GM12872 (cell line): ENCODE measurements around the gene CD63.

Source experiments
- TF ChIP-seq, protein P1 (sequence below): IDR thresholded peaks from 3 replicates; pipeline ENCODE4 v1.5.1; 2011; ENCODE audit warnings: low read depth, mild to moderate bottlenecking, low read length, moderate library complexity; ENCODE audit not compliant: insufficient read depth

Gene CD63

DNA sequence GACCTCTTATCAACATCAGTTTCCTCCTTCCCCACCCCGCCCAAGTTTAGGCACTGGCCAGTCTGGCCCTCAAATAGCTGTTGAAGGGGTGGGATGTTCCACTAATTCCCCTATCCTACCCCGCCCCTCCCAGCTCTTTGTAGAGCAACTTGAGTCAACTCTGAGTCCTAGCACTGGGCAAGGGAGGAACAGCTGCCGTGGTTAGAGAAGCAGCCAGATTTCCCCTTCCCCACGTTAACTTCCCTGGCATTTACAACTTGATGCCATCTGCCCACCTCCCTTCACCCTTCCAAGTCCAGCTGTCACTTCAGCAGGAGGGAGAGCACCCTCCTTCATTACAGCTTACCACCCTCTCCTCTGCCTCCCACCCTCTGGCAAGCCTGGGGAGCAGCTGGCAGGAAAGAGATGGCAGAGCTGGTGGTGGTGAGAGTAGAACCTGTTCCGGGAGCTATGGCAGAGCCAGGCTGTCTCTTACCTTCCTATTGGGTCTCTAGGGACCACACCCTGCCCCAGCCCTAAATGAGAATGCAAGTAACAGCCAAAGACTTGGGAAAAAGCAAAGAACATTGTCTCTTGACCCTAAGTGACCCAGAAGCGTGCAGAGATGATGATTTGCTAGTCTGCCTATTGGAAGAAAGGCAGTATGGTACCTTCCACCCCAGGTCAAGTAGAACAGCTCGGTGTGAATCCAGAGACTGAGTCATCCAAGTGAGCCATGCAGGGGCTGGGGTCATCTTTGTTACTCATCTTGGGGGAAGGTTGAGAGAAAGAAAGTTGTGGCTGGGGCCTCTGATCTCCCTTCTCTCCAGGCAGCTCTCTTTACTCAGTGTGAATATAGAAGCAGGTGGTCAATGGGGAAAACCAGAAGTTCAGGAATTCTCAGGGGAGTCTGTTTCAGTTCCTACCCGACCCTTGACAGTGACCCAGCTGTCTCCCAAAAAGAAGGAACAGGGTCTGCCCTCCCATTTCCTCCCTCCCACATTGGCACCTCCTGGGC, 11.5 kb downstream of the CD63 start:
- TF ChIP-seq, protein P1, sequence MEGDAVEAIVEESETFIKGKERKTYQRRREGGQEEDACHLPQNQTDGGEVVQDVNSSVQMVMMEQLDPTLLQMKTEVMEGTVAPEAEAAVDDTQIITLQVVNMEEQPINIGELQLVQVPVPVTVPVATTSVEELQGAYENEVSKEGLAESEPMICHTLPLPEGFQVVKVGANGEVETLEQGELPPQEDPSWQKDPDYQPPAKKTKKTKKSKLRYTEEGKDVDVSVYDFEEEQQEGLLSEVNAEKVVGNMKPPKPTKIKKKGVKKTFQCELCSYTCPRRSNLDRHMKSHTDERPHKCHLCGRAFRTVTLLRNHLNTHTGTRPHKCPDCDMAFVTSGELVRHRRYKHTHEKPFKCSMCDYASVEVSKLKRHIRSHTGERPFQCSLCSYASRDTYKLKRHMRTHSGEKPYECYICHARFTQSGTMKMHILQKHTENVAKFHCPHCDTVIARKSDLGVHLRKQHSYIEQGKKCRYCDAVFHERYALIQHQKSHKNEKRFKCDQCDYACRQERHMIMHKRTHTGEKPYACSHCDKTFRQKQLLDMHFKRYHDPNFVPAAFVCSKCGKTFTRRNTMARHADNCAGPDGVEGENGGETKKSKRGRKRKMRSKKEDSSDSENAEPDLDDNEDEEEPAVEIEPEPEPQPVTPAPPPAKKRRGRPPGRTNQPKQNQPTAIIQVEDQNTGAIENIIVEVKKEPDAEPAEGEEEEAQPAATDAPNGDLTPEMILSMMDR = no peak

DNA sequence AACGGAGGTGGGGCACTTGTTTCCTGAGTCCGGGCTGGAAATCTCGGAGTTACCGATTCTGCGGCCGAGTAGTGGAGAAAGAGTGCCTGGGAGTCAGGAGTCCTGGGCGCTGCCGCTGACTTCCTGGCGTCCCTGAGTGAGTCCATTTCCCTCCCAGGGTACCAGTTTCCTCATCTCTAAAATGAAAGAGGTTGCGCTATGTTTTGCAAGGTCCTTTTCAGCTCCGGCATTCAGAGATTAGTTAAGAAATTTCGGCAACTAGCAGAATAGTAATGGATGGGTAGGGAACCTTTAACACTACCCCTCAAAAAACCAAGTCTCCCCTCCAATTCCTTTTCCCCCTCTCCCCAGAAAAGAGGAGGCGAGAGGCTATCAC, 12.2 kb downstream of the CD63 start:
- TF ChIP-seq, protein P1 = no peak

DNA sequence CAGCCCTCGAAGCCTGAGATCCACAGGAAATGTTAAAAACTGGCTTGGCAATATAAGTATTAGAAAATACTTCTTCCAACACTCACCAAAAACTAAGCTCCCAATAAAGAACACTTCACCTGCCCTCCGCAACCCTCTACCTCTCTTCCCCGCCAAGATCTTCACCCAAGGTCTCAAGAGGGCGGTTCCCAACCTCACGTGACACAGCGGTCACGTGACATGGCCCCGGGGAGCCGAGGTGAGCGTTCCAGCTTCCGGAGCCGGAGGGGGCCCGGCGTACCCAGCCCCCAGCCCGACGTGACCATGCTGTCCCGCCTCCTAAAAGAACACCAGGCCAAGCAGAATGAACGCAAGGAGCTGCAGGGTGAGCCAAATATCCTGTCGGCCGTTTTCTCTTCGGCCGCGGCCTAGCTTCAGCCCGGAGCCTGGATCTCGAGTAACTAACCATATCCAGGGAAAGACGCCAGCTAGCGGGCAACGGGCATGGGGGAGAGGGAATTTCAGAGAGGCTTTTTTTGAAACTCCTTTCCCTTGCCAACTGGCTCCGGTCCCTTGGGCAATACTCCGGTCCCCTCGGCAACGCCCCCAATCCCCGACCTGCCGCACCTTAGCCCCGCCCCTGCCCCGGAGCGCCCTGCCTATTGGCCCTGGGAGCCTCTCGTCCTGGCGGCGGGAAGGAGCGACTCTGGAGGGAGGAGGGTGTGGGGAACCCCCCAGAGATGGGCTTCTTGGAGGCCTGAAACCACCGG, 12.8 kb downstream of the CD63 start, which contains the start of gene BLOC1S1:
TSS of gene BLOC1S1 (plus strand) at position 214 of the 749 bp plus-strand sequence. CDS start at position 220, 6 bp downstream.
- TF ChIP-seq, protein P1 = no peak

DNA sequence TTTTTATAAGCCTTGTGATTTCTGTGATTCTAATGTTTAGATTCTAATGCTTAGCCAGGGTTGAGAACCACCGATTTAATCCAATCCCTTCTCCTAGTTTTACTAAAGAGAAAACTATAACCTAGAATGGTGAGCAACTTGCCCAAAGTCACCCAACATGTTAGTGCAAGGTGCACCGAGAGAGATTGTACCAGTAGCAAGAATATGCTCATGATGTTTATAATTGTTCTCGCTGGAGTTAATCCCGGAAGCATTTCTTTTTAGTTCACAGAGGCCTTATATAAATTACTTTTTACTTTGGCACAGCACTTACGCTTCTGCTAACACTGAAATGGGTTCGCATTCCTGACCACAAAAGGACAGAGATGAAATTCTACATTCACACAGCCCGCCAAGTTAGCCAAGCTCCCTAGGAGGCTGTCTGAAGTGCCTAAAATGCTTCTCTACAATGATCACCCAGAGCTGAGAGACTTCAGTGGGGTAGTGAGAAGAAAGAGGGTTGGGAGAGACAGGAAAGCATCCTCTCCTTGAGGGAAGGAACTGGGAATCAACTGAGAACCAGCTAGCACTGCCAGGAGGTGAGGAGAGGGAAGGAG, 13.5 kb downstream of the CD63 start:
- TF ChIP-seq, protein P1 = no peak

DNA sequence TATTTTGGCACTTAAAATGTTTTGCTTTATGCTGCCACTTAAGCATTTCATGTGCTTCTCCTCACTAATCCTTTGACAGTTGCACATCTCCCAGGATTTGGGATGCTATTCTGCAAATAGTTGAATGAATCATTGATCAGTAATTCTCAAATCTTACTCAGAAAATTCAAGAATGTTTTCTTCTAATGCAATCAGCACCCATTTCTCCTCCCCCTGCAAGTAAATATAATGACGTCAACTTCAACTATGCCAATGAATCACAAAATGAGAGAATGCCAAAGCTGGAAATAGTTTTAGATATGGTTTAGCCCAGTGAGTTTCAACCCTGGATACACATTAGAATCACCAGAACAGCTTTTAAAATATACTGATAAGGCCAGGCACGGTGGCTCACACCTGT, 15.1 kb downstream of the CD63 start:
- TF ChIP-seq, protein P1 = no peak

DNA sequence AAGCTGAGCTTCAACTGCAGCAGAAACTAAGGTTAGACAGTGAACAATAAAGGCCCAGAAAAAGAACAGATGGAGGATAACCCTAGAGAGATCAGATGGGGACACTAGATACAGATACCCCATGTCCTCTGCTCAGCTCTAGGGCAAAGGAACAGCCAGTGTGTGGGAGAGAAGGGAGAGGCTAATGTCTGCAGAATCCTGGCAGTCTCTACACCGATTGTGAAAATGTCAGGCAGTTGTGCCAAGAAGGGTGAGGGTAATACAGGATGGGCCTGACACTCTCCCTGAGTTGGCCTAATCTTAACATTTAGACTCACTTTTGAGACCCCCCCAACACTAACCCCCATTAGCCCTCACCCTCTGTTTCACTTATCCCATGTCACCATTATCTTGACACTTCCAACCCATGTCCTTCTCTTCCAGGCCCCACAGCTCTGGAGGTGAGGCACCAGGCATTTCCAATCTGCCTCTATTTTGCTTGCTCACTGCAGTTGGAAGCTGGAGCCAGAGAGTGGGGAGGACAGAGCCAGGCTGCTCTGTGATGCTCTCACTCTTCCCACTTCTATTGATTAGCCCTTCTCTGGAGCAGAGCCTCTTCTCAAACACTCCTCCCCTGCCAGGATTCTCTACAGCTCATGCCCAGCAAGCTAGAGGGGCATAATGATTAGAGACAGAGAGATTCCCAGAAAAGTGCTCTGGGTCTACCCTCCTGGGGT, 16.0 kb downstream of the CD63 start:
- TF ChIP-seq, protein P1 = no peak
